ENCODE results near the gene DMGDH.

The DMGDH gene

GRCh38 chr5:78974011-78974410, 95.5 kb downstream of the DMGDH start:
- DNase-seq (ENCODE audit: low read depth), result no peak

- DNase-seq (ENCODE audit: low read depth), result peak; percentile 85
These were observed 96.6 kb downstream of the DMGDH start for GRCh38 chr5:78972654-78973428.

- DNase-seq (ENCODE audit: low read depth), result no peak
These were observed 97.5 kb downstream of the DMGDH start for GRCh38 chr5:78971998-78972397.

GRCh38 chr5:78968781-78969180, 100.7 kb downstream of the DMGDH start:
- DNase-seq (ENCODE audit: low read depth), result no peak

- DNase-seq (ENCODE audit: low read depth), result peak; percentile 80
These were observed 104.6 kb downstream of the DMGDH start for GRCh38 chr5:78964889-78965288.

GRCh38 chr5:78961743-78962142, 107.7 kb downstream of the DMGDH start:
- no peak for DNase-seq (ENCODE audit: low read depth)

- no peak for DNase-seq (ENCODE audit: low read depth)
These were observed 109.7 kb downstream of the DMGDH start for GRCh38 chr5:78959767-78960166.

GRCh38 chr5:78958672-78959445, 110.6 kb downstream of the DMGDH start:
- DNase-seq (ENCODE audit: low read depth), result no peak

GRCh38 chr5:78956901-78957300, 112.6 kb downstream of the DMGDH start:
- DNase-seq (ENCODE audit: low read depth), result no peak

- DNase-seq (ENCODE audit: low read depth), result peak; percentile 12
These were observed 116.2 kb downstream of the DMGDH start for GRCh38 chr5:78953092-78953800.
